GM21786 (cell line): ENCODE data around the gene TESMIN.

Experiments used
- ATAC-seq: cut with Tn5 transposase; IDR thresholded peaks from one replicate; pipeline ENCODE4 v1.9.1; 2021; ENCODE audit not compliant: unreplicated experiment

TESMIN gene

GRCh38 chr11:68751331-68751856, at the start of gene TESMIN:
TSS of gene TESMIN (minus strand) at chr11:68751520. CDS start at chr11:68750660, 860 bp downstream.
- ATAC-seq, result no peak

GRCh38 chr11:68798221-68798813, 47.0 kb upstream of the TESMIN start:
- no peak for ATAC-seq

- no peak for ATAC-seq
Measured at GRCh38 chr11:68796801-68797200, 45.5 kb upstream of the TESMIN start.

GRCh38 chr11:68792400-68792966, 41.2 kb upstream of the TESMIN start:
- no peak for ATAC-seq

GRCh38 chr11:68784653-68785052, 33.3 kb upstream of the TESMIN start:
- no peak for ATAC-seq

GRCh38 chr11:68783216-68783821, 32.0 kb upstream of the TESMIN start:
- ATAC-seq, result no peak

- ATAC-seq, result no peak
Measured at GRCh38 chr11:68782711-68783110, 31.4 kb upstream of the TESMIN start.

- no peak for ATAC-seq
Measured at GRCh38 chr11:68780829-68781228, 29.5 kb upstream of the TESMIN start.

- ATAC-seq, result no peak
Measured at GRCh38 chr11:68778205-68778604, 26.9 kb upstream of the TESMIN start.

- ATAC-seq, result no peak
Measured at GRCh38 chr11:68776442-68777235, 25.3 kb upstream of the TESMIN start.

- ATAC-seq, result no peak
Measured at GRCh38 chr11:68775951-68776388, 24.6 kb upstream of the TESMIN start.

GRCh38 chr11:68774194-68774585, 22.9 kb upstream of the TESMIN start:
- no peak for ATAC-seq

GRCh38 chr11:68773521-68774193, 22.3 kb upstream of the TESMIN start:
- ATAC-seq, result no peak

GRCh38 chr11:68772936-68773335, 21.6 kb upstream of the TESMIN start:
- ATAC-seq, result no peak

- no peak for ATAC-seq
Measured at GRCh38 chr11:68770781-68771180, 19.5 kb upstream of the TESMIN start.

GRCh38 chr11:68767672-68768071, 16.4 kb upstream of the TESMIN start:
- no peak for ATAC-seq

- no peak for ATAC-seq
Measured at GRCh38 chr11:68766786-68767185, 15.5 kb upstream of the TESMIN start.

- no peak for ATAC-seq
Measured at GRCh38 chr11:68764746-68765145, 13.4 kb upstream of the TESMIN start.

- ATAC-seq, result no peak
Measured at GRCh38 chr11:68763926-68764657, 12.8 kb upstream of the TESMIN start.

- no peak for ATAC-seq
Measured at GRCh38 chr11:68763181-68763721, 11.9 kb upstream of the TESMIN start.
